GM23338 (cell line): ENCODE data around the gene INPP4A. TPM values are rescaled to one million over a fixed set of nuclear protein-coding genes. Genes with fewer than 3 reads are reported as not detected.
A peak's percentile ranks its signal among the peaks of the same experiment; 100 is the strongest.

ENCODE experiments used
- ATAC-seq: fragments of 200-7000 bp; cut with Tn5 transposase; 3 replicates; pipeline ENCODE4 v1.9.1; 2020
- DNase-seq: peaks from one replicate; pipeline ENCODE4 v3.0.0-alpha.2; 2015; ENCODE audit warnings: low spot score
- H2AFZ ChIP-seq: fragments of 200-600 bp; sonication (generic); 2 replicates; pipeline ENCODE4 v1.8.0; 2016; ENCODE audit warnings: antibody characterized with exemption, mild to moderate bottlenecking, moderate library complexity
- H3F3A ChIP-seq: fragments of 200-600 bp; sonication (generic); replicated peaks from 2 replicates; pipeline ENCODE4 v1.8.0; 2017; ENCODE audit warnings: antibody characterized with exemption, mixed run types, low read depth
- H3K27ac ChIP-seq: fragments of 200-600 bp; sonication (generic); 2 replicates; pipeline ENCODE4 v1.6.1; 2016; ENCODE audit warnings: low read depth
- H3K27me3 ChIP-seq: fragments of 200-600 bp; sonication (generic); 2 replicates; pipeline ENCODE4 v1.8.0; 2016; ENCODE audit warnings: mild to moderate bottlenecking, mixed run types, moderate library complexity; ENCODE audit not compliant: insufficient read depth
- H3K36me3 ChIP-seq: fragments of 200-600 bp; sonication (generic); 2 replicates; pipeline ENCODE4 v1.8.0; 2016; ENCODE audit warnings: mild to moderate bottlenecking; ENCODE audit not compliant: insufficient read depth
- H3K4me1 ChIP-seq: fragments of 200-600 bp; sonication (generic); 2 replicates; pipeline ENCODE4 v1.8.0; 2016; ENCODE audit warnings: mild to moderate bottlenecking, moderate library complexity; ENCODE audit not compliant: insufficient read depth
- H3K4me2 ChIP-seq: fragments of 200-600 bp; sonication (generic); 2 replicates; pipeline ENCODE4 v1.7.1; 2017; ENCODE audit warnings: mixed run types
- H3K4me3 ChIP-seq: fragments of 200-600 bp; sonication (generic); 2 replicates; pipeline ENCODE4 v1.6.1; 2016; ENCODE audit warnings: mixed run types
- H3K79me2 ChIP-seq: fragments of 200-600 bp; sonication (generic); replicated peaks from 2 replicates; pipeline ENCODE4 v1.8.0; 2017; ENCODE audit warnings: mild to moderate bottlenecking; ENCODE audit not compliant: insufficient read depth
- H3K9me2 ChIP-seq: fragments of 200-600 bp; sonication (generic); 2 replicates; pipeline ENCODE4 v1.8.0; 2017; ENCODE audit not compliant: insufficient read depth
- H4K20me1 ChIP-seq: fragments of 200-600 bp; sonication (generic); replicated peaks from 2 replicates; pipeline ENCODE4 v1.8.0; 2017; ENCODE audit warnings: mild to moderate bottlenecking; ENCODE audit not compliant: insufficient read depth
- H3K27ac Mint-ChIP-seq: 2 replicates; pipeline ENCODE4 v1.8.0; 2020; ENCODE audit warnings: inconsistent platforms, mild to moderate bottlenecking, moderate library complexity, mixed read lengths
- H3K27me3 Mint-ChIP-seq: 3 replicates; pipeline ENCODE4 v1.8.0; 2022; ENCODE audit warnings: low read depth, mild to moderate bottlenecking, moderate library complexity, mixed read lengths, inconsistent platforms; ENCODE audit not compliant: insufficient read depth, poor library complexity
- H3K36me3 Mint-ChIP-seq: 3 replicates; pipeline ENCODE4 v1.8.0; 2021; ENCODE audit warnings: low read depth, mild to moderate bottlenecking, inconsistent platforms, moderate library complexity, mixed read lengths
- H3K4me1 Mint-ChIP-seq: 3 replicates; pipeline ENCODE4 v1.8.0; 2020; ENCODE audit warnings: mild to moderate bottlenecking, inconsistent platforms, mixed read lengths
- H3K4me3 Mint-ChIP-seq: 3 replicates; pipeline ENCODE4 v1.8.0; 2021; ENCODE audit warnings: moderate library complexity, mild to moderate bottlenecking, inconsistent platforms, mixed read lengths
- H3K9me3 Mint-ChIP-seq: 3 replicates; pipeline ENCODE4 v1.8.0; 2020; ENCODE audit warnings: moderate library complexity, mild to moderate bottlenecking, inconsistent platforms, mixed read lengths
- EZH2 ChIP-seq: fragments of 200-600 bp; sonication (generic); IDR thresholded peaks from one replicate; pipeline ENCODE4 v1.8.0; 2017; ENCODE audit warnings: antibody characterized with exemption, mild to moderate bottlenecking, low read depth; ENCODE audit not compliant: unreplicated experiment
- EZH2phosphoT487 ChIP-seq: fragments of 200-600 bp; sonication (generic); IDR thresholded peaks from one replicate; pipeline ENCODE4 v1.8.1; 2018; ENCODE audit warnings: antibody characterized with exemption; ENCODE audit not compliant: unreplicated experiment
- JUNB ChIP-seq: IDR thresholded peaks from one replicate; pipeline ENCODE4 v1.6.1; 2016; ENCODE audit warnings: antibody characterized with exemption; ENCODE audit not compliant: unreplicated experiment
- POLR2AphosphoS5 ChIP-seq: IDR thresholded peaks from 2 replicates; pipeline ENCODE4 v1.6.1; 2016; ENCODE audit warnings: antibody characterized with exemption, low read depth
- STAT1 ChIP-seq: IDR thresholded peaks from one replicate; pipeline ENCODE4 v1.6.1; 2016; ENCODE audit warnings: antibody characterized with exemption; ENCODE audit not compliant: unreplicated experiment
- ZNF331 ChIP-seq: fragments of 250-450 bp; sonication (Bioruptor Pico); IDR thresholded peaks from 2 replicates; pipeline ENCODE4 v1.5.0; 2020; ENCODE audit warnings: low read depth, mild to moderate bottlenecking, moderate library complexity
- polyA plus RNA-seq: library from polyadenylated mRNA; unstranded; fragments of >200 nt; fragmentation: Nextera tagmentation; extraction: Ambion mirVana; gene quantifications from 2 replicates; pipeline ENCODE4 v1.2.1, GENCODE V29; 2016
- total RNA-seq: library from RNA; depleted of rRNA; stranded (reverse); fragments of >200 nt; shearing (Covaris generic); gene quantifications from 2 replicates; pipeline ENCODE4 v1.2.3, GENCODE V29; 2014
- TF ChIP-seq, protein P1 (sequence below): IDR thresholded peaks from one replicate; pipeline ENCODE4 v1.6.1; 2018; ENCODE audit warnings: antibody characterized with exemption; ENCODE audit not compliant: unreplicated experiment
- TF ChIP-seq, protein P2 (sequence below), 2 experiments: fragments of 200-600 bp in 1 of 2; sonication (generic) in 1 of 2; conservative IDR thresholded peaks; 2 replicates each; pipeline versions ENCODE4 v1.5.1 to v1.6.1; 2016 to 2017; ENCODE audit warnings: antibody characterized with exemption in 2 of 2, low read depth in 2 of 2, mild to moderate bottlenecking in 2 of 2, moderate library complexity in 1 of 2
- TF ChIP-seq, protein P3 (sequence below): fragments of 250-450 bp; sonication (Bioruptor Pico); IDR thresholded peaks from 2 replicates; pipeline ENCODE4 v1.5.0; 2020; ENCODE audit warnings: mild to moderate bottlenecking, moderate library complexity

INPP4A gene
- total and polyA plus RNA-seq, 2 experiments from 2014 or later: 8.5 to 36.9 TPM

DNA sequence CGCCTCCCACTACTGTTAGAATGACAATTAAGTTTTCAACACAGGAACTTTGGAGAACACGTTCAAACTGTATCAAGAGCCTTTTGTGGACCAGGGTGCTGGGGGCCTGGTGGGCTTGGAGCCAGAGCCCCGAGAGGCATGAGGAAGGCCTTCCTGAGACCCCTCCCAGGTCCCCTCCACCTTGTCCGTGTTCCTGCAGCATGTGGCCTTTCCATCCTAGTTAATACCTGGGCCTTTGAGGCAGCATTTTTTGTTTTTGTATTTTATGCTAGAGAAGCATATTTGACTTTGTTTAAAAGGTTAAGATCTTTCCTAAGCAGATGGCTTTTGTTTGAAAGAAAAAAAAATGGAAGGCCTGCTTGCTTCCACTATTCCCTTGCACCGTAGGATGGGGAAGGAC is 68.0 kb downstream of the INPP4A start:
- peaks cover 2% of the 10 kb centered on the region for H3K27me3 Mint-ChIP-seq
- Histone ChIP-seq H3K4me2 (no peak overlapping the region), H3F3A (no peaks in the 10 kb centered on the region), H3K36me3 (no peaks in the 10 kb centered on the region), H3K27me3 (no peaks in the 10 kb centered on the region), H3K9me2 (0 out of 2 replicates have a peak, but pooled peaks cover 4% of the 10 kb centered on the region), H3K4me1 (no peaks in the 10 kb centered on the region), H4K20me1 (peaks cover 6% of the 10 kb centered on the region), H3K4me3 (no peak overlapping the region), H3K27ac (no peak overlapping the region), H2AFZ (no peak overlapping the region), H3K79me2 (peaks cover 26% of the 10 kb centered on the region)
- H3K9me3 Mint-ChIP-seq: no peaks in the 10 kb centered on the region
- H3K27ac Mint-ChIP-seq: no peak overlapping the region
- ATAC-seq: no peak
- TF ChIP-seq POLR2AphosphoS5: no peak
- TF ChIP-seq ZNF331: no peak
- TF ChIP-seq, protein P1, sequence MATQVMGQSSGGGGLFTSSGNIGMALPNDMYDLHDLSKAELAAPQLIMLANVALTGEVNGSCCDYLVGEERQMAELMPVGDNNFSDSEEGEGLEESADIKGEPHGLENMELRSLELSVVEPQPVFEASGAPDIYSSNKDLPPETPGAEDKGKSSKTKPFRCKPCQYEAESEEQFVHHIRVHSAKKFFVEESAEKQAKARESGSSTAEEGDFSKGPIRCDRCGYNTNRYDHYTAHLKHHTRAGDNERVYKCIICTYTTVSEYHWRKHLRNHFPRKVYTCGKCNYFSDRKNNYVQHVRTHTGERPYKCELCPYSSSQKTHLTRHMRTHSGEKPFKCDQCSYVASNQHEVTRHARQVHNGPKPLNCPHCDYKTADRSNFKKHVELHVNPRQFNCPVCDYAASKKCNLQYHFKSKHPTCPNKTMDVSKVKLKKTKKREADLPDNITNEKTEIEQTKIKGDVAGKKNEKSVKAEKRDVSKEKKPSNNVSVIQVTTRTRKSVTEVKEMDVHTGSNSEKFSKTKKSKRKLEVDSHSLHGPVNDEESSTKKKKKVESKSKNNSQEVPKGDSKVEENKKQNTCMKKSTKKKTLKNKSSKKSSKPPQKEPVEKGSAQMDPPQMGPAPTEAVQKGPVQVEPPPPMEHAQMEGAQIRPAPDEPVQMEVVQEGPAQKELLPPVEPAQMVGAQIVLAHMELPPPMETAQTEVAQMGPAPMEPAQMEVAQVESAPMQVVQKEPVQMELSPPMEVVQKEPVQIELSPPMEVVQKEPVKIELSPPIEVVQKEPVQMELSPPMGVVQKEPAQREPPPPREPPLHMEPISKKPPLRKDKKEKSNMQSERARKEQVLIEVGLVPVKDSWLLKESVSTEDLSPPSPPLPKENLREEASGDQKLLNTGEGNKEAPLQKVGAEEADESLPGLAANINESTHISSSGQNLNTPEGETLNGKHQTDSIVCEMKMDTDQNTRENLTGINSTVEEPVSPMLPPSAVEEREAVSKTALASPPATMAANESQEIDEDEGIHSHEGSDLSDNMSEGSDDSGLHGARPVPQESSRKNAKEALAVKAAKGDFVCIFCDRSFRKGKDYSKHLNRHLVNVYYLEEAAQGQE: no peak
- no peak for TF ChIP-seq JUNB
- H3K36me3 Mint-ChIP-seq: peaks cover 3% of the 10 kb centered on the region; the same call in 1 of the 3 replicates
- DNase-seq: no peak
- H3K4me3 Mint-ChIP-seq: no peak overlapping the region
- peaks cover 31% of the 10 kb centered on the region for H3K4me1 Mint-ChIP-seq

DNA sequence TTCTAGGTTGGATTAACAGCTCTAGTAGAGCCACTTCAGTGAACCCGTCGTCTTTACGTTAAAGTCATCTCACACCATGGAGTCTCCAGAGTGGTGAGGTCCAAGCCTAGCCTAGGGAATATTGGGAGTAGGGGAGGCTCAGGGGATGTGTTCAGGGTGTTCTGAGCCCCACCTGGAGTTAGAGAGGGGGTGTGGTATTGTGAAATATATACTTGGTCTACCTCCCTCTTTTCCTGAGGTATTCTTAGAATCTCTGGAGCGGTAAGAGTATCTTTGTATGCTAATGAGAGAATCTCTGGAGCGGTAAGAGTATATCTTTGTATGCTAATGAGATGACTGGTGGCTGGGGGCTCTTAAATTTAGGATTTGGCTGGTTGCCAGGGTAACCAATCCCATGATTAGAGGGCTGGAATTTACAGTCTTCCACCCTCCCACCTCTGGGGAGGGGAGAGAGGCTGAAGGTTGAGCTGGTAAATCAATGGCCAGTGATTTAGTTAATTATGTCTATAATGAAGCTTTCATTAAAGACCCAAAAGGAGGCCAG is 69.5 kb downstream of the INPP4A start:
- no peak overlapping the region for H3K27ac ChIP-seq
- H3F3A ChIP-seq: no peaks in the 10 kb centered on the region
- Mint-ChIP-seq H3K27ac (peak overlapping the region; percentile 9), H3K4me1 (peaks cover 30% of the 10 kb centered on the region), H3K36me3 (peaks cover 4% of the 10 kb centered on the region; the same call in 1 of the 3 replicates), H3K4me3 (no peak overlapping the region), H3K27me3 (peaks cover 2% of the 10 kb centered on the region), H3K9me3 (no peaks in the 10 kb centered on the region)
- no peak overlapping the region for H2AFZ ChIP-seq
- H3K4me2 ChIP-seq: no peak overlapping the region
- H3K9me2 ChIP-seq: 0 out of 2 replicates have a peak, but pooled peaks cover 4% of the 10 kb centered on the region
- H3K4me1 ChIP-seq: no peaks in the 10 kb centered on the region
- DNase-seq: no peak
- peaks cover 13% of the 10 kb centered on the region for H4K20me1 ChIP-seq
- no peaks in the 10 kb centered on the region for H3K36me3 ChIP-seq
- no peaks in the 10 kb centered on the region for H3K27me3 ChIP-seq
- H3K4me3 ChIP-seq: no peak overlapping the region
- H3K79me2 ChIP-seq: peaks cover 19% of the 10 kb centered on the region
- no peak for ATAC-seq
- TF ChIP-seq ZNF331 (no peak), STAT1 (no peak), EZH2phosphoT487 (no peak), EZH2 (no peak), JUNB (no peak)
- TF ChIP-seq, protein P2, sequence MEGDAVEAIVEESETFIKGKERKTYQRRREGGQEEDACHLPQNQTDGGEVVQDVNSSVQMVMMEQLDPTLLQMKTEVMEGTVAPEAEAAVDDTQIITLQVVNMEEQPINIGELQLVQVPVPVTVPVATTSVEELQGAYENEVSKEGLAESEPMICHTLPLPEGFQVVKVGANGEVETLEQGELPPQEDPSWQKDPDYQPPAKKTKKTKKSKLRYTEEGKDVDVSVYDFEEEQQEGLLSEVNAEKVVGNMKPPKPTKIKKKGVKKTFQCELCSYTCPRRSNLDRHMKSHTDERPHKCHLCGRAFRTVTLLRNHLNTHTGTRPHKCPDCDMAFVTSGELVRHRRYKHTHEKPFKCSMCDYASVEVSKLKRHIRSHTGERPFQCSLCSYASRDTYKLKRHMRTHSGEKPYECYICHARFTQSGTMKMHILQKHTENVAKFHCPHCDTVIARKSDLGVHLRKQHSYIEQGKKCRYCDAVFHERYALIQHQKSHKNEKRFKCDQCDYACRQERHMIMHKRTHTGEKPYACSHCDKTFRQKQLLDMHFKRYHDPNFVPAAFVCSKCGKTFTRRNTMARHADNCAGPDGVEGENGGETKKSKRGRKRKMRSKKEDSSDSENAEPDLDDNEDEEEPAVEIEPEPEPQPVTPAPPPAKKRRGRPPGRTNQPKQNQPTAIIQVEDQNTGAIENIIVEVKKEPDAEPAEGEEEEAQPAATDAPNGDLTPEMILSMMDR (conservative IDR thresholded peaks at IDR 0.05; ENCODE audit: low read depth in 2 of 2): no peak
- TF ChIP-seq, protein P3, sequence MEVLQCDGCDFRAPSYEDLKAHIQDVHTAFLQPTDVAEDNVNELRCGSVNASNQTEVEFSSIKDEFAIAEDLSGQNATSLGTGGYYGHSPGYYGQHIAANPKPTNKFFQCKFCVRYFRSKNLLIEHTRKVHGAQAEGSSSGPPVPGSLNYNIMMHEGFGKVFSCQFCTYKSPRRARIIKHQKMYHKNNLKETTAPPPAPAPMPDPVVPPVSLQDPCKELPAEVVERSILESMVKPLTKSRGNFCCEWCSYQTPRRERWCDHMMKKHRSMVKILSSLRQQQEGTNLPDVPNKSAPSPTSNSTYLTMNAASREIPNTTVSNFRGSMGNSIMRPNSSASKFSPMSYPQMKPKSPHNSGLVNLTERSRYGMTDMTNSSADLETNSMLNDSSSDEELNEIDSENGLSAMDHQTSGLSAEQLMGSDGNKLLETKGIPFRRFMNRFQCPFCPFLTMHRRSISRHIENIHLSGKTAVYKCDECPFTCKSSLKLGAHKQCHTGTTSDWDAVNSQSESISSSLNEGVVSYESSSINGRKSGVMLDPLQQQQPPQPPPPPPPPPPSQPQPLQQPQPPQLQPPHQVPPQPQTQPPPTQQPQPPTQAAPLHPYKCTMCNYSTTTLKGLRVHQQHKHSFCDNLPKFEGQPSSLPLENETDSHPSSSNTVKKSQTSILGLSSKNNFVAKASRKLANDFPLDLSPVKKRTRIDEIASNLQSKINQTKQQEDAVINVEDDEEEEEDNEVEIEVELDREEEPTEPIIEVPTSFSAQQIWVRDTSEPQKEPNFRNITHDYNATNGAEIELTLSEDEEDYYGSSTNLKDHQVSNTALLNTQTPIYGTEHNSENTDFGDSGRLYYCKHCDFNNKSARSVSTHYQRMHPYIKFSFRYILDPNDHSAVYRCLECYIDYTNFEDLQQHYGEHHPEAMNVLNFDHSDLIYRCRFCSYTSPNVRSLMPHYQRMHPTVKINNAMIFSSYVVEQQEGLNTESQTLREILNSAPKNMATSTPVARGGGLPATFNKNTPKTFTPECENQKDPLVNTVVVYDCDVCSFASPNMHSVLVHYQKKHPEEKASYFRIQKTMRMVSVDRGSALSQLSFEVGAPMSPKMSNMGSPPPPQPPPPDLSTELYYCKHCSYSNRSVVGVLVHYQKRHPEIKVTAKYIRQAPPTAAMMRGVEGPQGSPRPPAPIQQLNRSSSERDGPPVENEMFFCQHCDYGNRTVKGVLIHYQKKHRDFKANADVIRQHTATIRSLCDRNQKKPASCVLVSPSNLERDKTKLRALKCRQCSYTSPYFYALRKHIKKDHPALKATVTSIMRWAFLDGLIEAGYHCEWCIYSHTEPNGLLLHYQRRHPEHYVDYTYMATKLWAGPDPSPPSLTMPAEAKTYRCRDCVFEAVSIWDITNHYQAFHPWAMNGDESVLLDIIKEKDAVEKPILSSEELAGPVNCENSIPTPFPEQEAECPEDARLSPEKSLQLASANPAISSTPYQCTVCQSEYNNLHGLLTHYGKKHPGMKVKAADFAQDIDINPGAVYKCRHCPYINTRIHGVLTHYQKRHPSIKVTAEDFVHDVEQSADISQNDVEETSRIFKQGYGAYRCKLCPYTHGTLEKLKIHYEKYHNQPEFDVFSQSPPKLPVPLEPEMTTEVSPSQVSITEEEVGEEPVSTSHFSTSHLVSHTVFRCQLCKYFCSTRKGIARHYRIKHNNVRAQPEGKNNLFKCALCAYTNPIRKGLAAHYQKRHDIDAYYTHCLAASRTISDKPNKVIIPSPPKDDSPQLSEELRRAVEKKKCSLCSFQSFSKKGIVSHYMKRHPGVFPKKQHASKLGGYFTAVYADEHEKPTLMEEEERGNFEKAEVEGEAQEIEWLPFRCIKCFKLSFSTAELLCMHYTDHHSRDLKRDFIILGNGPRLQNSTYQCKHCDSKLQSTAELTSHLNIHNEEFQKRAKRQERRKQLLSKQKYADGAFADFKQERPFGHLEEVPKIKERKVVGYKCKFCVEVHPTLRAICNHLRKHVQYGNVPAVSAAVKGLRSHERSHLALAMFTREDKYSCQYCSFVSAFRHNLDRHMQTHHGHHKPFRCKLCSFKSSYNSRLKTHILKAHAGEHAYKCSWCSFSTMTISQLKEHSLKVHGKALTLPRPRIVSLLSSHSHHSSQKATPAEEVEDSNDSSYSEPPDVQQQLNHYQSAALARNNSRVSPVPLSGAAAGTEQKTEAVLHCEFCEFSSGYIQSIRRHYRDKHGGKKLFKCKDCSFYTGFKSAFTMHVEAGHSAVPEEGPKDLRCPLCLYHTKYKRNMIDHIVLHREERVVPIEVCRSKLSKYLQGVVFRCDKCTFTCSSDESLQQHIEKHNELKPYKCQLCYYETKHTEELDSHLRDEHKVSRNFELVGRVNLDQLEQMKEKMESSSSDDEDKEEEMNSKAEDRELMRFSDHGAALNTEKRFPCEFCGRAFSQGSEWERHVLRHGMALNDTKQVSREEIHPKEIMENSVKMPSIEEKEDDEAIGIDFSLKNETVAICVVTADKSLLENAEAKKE (CRISPR knock-in tag): no peak
